RWPE2 (cell line): ENCODE results near the gene MINDY2.
A peak's percentile ranks its signal among the peaks of the same experiment; 100 is the strongest.
"Not testable (repeated sequence)": the region's sequence is repeated elsewhere in the genome, so short reads cannot be mapped to it uniquely, and the experiment has no call there.

Experiments used
- ATAC-seq: fragments of 200-7000 bp; cut with Tn5 transposase; 3 replicates; pipeline ENCODE4 v1.9.1; 2021; ENCODE audit warnings: low read depth
- DNase-seq: peaks from one replicate; pipeline ENCODE4 v3.0.0-alpha.2; 2020; ENCODE audit warnings: low spot score
- H3K27ac ChIP-seq: fragments of 450-650 bp; 2 replicates; pipeline ENCODE4 v1.5.1; 2017; ENCODE audit warnings: mild to moderate bottlenecking; ENCODE audit not compliant: poor library complexity, severe bottlenecking
- H3K27me3 ChIP-seq: fragments of 250-450 bp; sonication (Bioruptor Pico); 2 replicates; pipeline ENCODE4 v1.5.1; 2021; ENCODE audit warnings: mild to moderate bottlenecking, moderate library complexity; ENCODE audit not compliant: insufficient read depth, poor library complexity, severe bottlenecking
- H3K36me3 ChIP-seq: fragments of 250-450 bp; sonication (Bioruptor Pico); 2 replicates; pipeline ENCODE4 v1.5.1; 2020; ENCODE audit warnings: low read depth, mild to moderate bottlenecking, moderate library complexity
- H3K4me1 ChIP-seq: fragments of 250-450 bp; sonication (Bioruptor Pico); 2 replicates; pipeline ENCODE4 v1.5.1; 2021; ENCODE audit warnings: mild to moderate bottlenecking, moderate library complexity; ENCODE audit not compliant: insufficient read depth, poor library complexity, severe bottlenecking
- H3K4me3 ChIP-seq: fragments of 250-450 bp; sonication (Bioruptor Pico); 2 replicates; pipeline ENCODE4 v1.5.1; 2021; ENCODE audit warnings: mild to moderate bottlenecking, moderate library complexity; ENCODE audit not compliant: severe bottlenecking
- H3K9me3 ChIP-seq: fragments of 250-450 bp; sonication (Bioruptor Pico); 2 replicates; pipeline ENCODE4 v1.5.1; 2021; ENCODE audit warnings: mild to moderate bottlenecking, moderate library complexity; ENCODE audit not compliant: severe bottlenecking
- CTCF ChIP-seq: fragments of 450-650 bp; IDR thresholded peaks from one replicate; pipeline ENCODE4 v1.5.1; 2017; ENCODE audit warnings: mild to moderate bottlenecking, moderate library complexity; ENCODE audit not compliant: poor library complexity, severe bottlenecking

The MINDY2 gene

GRCh38 chr15:58797505-58797904, 26.4 kb downstream of the MINDY2 start:
- H3K36me3 ChIP-seq, result peaks cover 36% of the 10 kb centered on the region
- H3K27me3 ChIP-seq, result no peaks in the 10 kb centered on the region
- DNase-seq, result no peak
- peaks cover 44% of the 10 kb centered on the region for H3K4me1 ChIP-seq
- no peak for ATAC-seq
- H3K4me3 ChIP-seq, result no peak overlapping the region
- H3K27ac ChIP-seq, result no peak overlapping the region
- no peaks in the 10 kb centered on the region for H3K9me3 ChIP-seq
- TF ChIP-seq CTCF, result no peak

- peaks cover 2% of the 10 kb centered on the region for H3K4me1 ChIP-seq
- no peak for TF ChIP-seq CTCF
- DNase-seq (no peak), ATAC-seq (no peak)
- H3K9me3 ChIP-seq, result no peaks in the 10 kb centered on the region
- H3K27ac ChIP-seq, result no peak overlapping the region
- peaks cover 34% of the 10 kb centered on the region for H3K36me3 ChIP-seq
- H3K27me3 ChIP-seq, result no peaks in the 10 kb centered on the region
- no peak overlapping the region for H3K4me3 ChIP-seq
These were observed 34.0 kb downstream of the MINDY2 start for GRCh38 chr15:58805095-58805494.

GRCh38 chr15:58823267-58823666, 52.2 kb downstream of the MINDY2 start:
- not testable (repeated sequence) for H3K4me3 ChIP-seq, H3K9me3 ChIP-seq, ATAC-seq, H3K27me3 ChIP-seq, DNase-seq, H3K4me1 ChIP-seq, H3K27ac ChIP-seq
- peaks cover 92% of the 10 kb centered on the region for H3K36me3 ChIP-seq

GRCh38 chr15:58830556-58830955, 59.5 kb downstream of the MINDY2 start:
- no peak overlapping the region for H3K4me3 ChIP-seq
- ATAC-seq (no peak), DNase-seq (no peak)
- peaks cover 68% of the 10 kb centered on the region for H3K36me3 ChIP-seq
- no peak overlapping the region for H3K27ac ChIP-seq
- no peaks in the 10 kb centered on the region for H3K27me3 ChIP-seq
- no peak for TF ChIP-seq CTCF
- no peaks in the 10 kb centered on the region for H3K4me1 ChIP-seq
- no peaks in the 10 kb centered on the region for H3K9me3 ChIP-seq

- H3K4me1 ChIP-seq, ATAC-seq, H3K9me3 ChIP-seq, DNase-seq, H3K27ac ChIP-seq, H3K4me3 ChIP-seq, H3K27me3 ChIP-seq: not testable (repeated sequence)
- peaks cover 59% of the 10 kb centered on the region for H3K36me3 ChIP-seq
These were observed 62.8 kb downstream of the MINDY2 start for GRCh38 chr15:58833681-58834426.

- Histone ChIP-seq H3K36me3 (peaks cover 53% of the 10 kb centered on the region), H3K9me3 (no peaks in the 10 kb centered on the region), H3K27me3 (no peaks in the 10 kb centered on the region), H3K4me1 (no peaks in the 10 kb centered on the region), H3K4me3 (no peak overlapping the region), H3K27ac (peak overlapping the region; percentile 4)
- peak; percentile 73 for TF ChIP-seq CTCF
- DNase-seq (no peak), ATAC-seq (peak; percentile 73)
These were observed 68.4 kb downstream of the MINDY2 start for GRCh38 chr15:58839485-58839884.
